WTC11 (cell line): ENCODE measurements around the gene CLEC17A. TPM values are rescaled to one million over a fixed set of nuclear protein-coding genes. Genes with fewer than 3 reads are reported as not detected.
"Not testable (repeated sequence)": the region's sequence is repeated elsewhere in the genome, so short reads cannot be mapped to it uniquely, and the experiment has no call there.

Source experiments
- ATAC-seq: fragments of 200-7000 bp; cut with Tn5 transposase; 2 replicates; pipeline ENCODE4 v1.10.0; 2021; ENCODE audit warnings: mild to moderate bottlenecking, moderate library complexity
- CTCF ChIA-PET: fragments of 300-600 bp; sonication (Branson Sonifier 250); formaldehyde crosslinking; loops from one replicate; lab custom pipeline; 2021; ENCODE audit warnings: antibody characterized with exemption; lab: Charles Lee
- POLR2A ChIA-PET: fragments of 350-600 bp; sonication (Branson Sonifier 250); formaldehyde crosslinking; loops from one replicate; lab custom pipeline; 2021; ENCODE audit warnings: antibody characterized with exemption; lab: Charles Lee
- DNase-seq: peaks from one replicate; pipeline ENCODE4 v3.0.0; 2021; ENCODE audit warnings: low spot score
- H3K27ac Mint-ChIP-seq: 2 replicates; pipeline ENCODE4 v1.8.0; 2021; ENCODE audit warnings: mixed read lengths
- H3K27me3 Mint-ChIP-seq: 2 replicates; pipeline ENCODE4 v1.8.0; 2021; ENCODE audit warnings: low read depth, mild to moderate bottlenecking, moderate library complexity, mixed read lengths
- H3K36me3 Mint-ChIP-seq: 2 replicates; pipeline ENCODE4 v1.8.0; 2021; ENCODE audit warnings: mixed read lengths
- H3K4me1 Mint-ChIP-seq: 2 replicates; pipeline ENCODE4 v1.8.0; 2022; ENCODE audit warnings: mixed read lengths
- H3K4me3 Mint-ChIP-seq: 2 replicates; pipeline ENCODE4 v1.8.0; 2021; ENCODE audit warnings: mild to moderate bottlenecking, moderate library complexity, mixed read lengths
- H3K9me3 Mint-ChIP-seq: 2 replicates; pipeline ENCODE4 v1.8.0; 2021; ENCODE audit warnings: mixed read lengths
- ATF1 ChIP-seq: sonication (generic); formaldehyde crosslinking; IDR thresholded peaks from 2 replicates; pipeline ENCODE4 v1.8.1; 2023; ENCODE audit warnings: mild to moderate bottlenecking, moderate library complexity, missing genetic modification reagents
- EMX1 ChIP-seq: fragments of 250-450 bp; sonication (Bioruptor Pico); IDR thresholded peaks from 2 replicates; pipeline ENCODE4 v1.8.0; 2021; ENCODE audit warnings: mild to moderate bottlenecking
- FOXK1 ChIP-seq: sonication (generic); formaldehyde crosslinking; IDR thresholded peaks from 2 replicates; pipeline ENCODE4 v1.8.0; 2022; ENCODE audit warnings: mild to moderate bottlenecking, moderate library complexity, missing genetic modification reagents
- FOXP1 ChIP-seq: sonication (generic); formaldehyde crosslinking; IDR thresholded peaks from 2 replicates; pipeline ENCODE4 v1.8.0; 2022; ENCODE audit warnings: missing genetic modification reagents, mild to moderate bottlenecking, moderate library complexity, borderline replicate concordance
- JAZF1 ChIP-seq: fragments of 250-450 bp; sonication (Bioruptor Pico); IDR thresholded peaks from 2 replicates; pipeline ENCODE4 v1.9.0; 2021; ENCODE audit warnings: moderate library complexity, mild to moderate bottlenecking, inconsistent platforms
- NFYB ChIP-seq: sonication (generic); formaldehyde crosslinking; conservative IDR thresholded peaks from 2 replicates; pipeline ENCODE4 v1.8.0; 2022; ENCODE audit warnings: low read depth, missing genetic modification reagents
- NR2C2 ChIP-seq: sonication (generic); formaldehyde crosslinking; IDR thresholded peaks from 2 replicates; pipeline ENCODE4 v1.8.0; 2022; ENCODE audit warnings: mild to moderate bottlenecking, missing genetic modification reagents
- SMAD3 ChIP-seq: sonication (generic); formaldehyde crosslinking; IDR thresholded peaks from 2 replicates; pipeline ENCODE4 v1.8.0; 2022; ENCODE audit warnings: missing genetic modification reagents, mild to moderate bottlenecking, borderline replicate concordance
- TCF7 ChIP-seq: sonication (generic); formaldehyde crosslinking; IDR thresholded peaks from 2 replicates; pipeline ENCODE4 v1.8.0; 2022; ENCODE audit warnings: mild to moderate bottlenecking, low read depth, missing genetic modification reagents, moderate library complexity
- USF1 ChIP-seq: sonication (generic); formaldehyde crosslinking; IDR thresholded peaks from 2 replicates; pipeline ENCODE4 v1.8.0; 2022; ENCODE audit warnings: mild to moderate bottlenecking, missing genetic modification reagents
- ZNF121 ChIP-seq: sonication (generic); formaldehyde crosslinking; IDR thresholded peaks from 2 replicates; pipeline ENCODE4 v1.8.0; 2023; ENCODE audit warnings: missing genetic modification reagents
- ZNF423 ChIP-seq: fragments of 250-450 bp; sonication (Bioruptor Pico); IDR thresholded peaks from 2 replicates; pipeline ENCODE4 v2.1.2; 2022; ENCODE audit warnings: mild to moderate bottlenecking, moderate library complexity
- ZNF532 ChIP-seq: fragments of 250-450 bp; sonication (Bioruptor Pico); IDR thresholded peaks from 2 replicates; pipeline ENCODE4 v1.9.0; 2021; ENCODE audit warnings: mild to moderate bottlenecking, borderline replicate concordance
- total RNA-seq: library from RNA; stranded (reverse); gene quantifications from 3 replicates; pipeline ENCODE4 v1.2.3, GENCODE V29; 2021
- TF ChIP-seq, protein P1 (sequence below): sonication (generic); formaldehyde crosslinking; conservative IDR thresholded peaks from 2 replicates; pipeline ENCODE4 v1.8.1; 2022; ENCODE audit warnings: mild to moderate bottlenecking, missing genetic modification reagents
- TF ChIP-seq, protein P2 (sequence below): fragments of 250-450 bp; sonication (Bioruptor Pico); IDR thresholded peaks from 2 replicates; pipeline ENCODE4 v1.9.0; 2021; ENCODE audit warnings: moderate library complexity, mild to moderate bottlenecking, inconsistent platforms, borderline replicate concordance
- TF ChIP-seq, protein P3 (sequence below): sonication (generic); formaldehyde crosslinking; IDR thresholded peaks from 2 replicates; pipeline ENCODE4 v1.8.1; 2023; ENCODE audit warnings: mild to moderate bottlenecking, moderate library complexity, missing genetic modification reagents
- TF ChIP-seq, protein P4 (sequence below): sonication (generic); formaldehyde crosslinking; IDR thresholded peaks from 2 replicates; pipeline ENCODE4 v1.8.0; 2023; ENCODE audit warnings: mild to moderate bottlenecking, missing genetic modification reagents
- TF ChIP-seq, protein P5 (sequence below): sonication (generic); formaldehyde crosslinking; IDR thresholded peaks from 2 replicates; pipeline ENCODE4 v1.8.1; 2022; ENCODE audit warnings: low read depth, mild to moderate bottlenecking, moderate library complexity, missing genetic modification reagents, borderline replicate concordance

The CLEC17A gene
- total RNA-seq, 1 experiment from 2014 or later = not detected

DNA sequence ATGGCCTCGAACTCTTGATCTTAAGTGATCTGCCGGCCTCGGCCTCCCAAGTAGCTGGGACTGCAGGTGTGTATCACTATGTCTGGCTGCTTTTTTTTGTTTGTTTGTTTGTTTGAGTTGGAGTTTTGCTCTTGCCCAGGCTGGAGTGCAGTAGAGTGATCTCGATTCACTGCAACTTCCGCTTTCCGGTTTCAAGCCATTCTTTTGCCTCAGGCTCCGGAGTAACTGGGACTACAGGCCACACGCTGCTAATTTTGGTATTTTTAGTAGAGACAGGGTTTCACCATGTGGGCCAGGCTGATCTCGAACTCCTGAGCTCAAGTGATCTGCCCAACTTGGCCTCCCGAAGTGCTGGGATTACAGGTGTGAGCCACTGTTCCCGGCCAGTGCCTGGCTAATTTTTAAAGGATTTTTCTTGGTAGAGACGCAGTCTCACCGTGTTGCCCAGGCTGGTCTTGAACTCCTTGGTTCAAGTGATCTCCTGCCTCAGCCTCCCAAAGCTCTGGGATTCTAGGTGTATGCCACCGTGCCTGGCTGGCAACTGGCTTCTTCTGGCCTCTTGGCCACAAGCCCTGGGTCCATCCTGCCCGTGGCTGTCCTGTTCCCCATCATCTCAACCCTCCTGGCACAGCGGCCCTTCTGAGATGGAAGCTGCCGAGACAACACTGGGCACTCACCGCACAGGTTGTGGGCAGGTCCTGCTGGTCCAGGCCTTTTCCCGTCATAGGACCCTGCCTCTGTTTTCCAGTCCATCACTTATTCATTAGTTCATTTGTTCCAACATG, 42.0 kb upstream of the CLEC17A start:
- Mint-ChIP-seq H3K9me3 (no peaks in the 10 kb centered on the region), H3K4me3 (no peak overlapping the region), H3K4me1 (peaks cover 13% of the 10 kb centered on the region), H3K36me3 (no peaks in the 10 kb centered on the region), H3K27ac (peak overlapping the region; percentile 60), H3K27me3 (no peaks in the 10 kb centered on the region)
- no peak for DNase-seq
- no peak for ATAC-seq
- ChIA-PET CTCF (interaction anchor here (0.6 kb wide), 1 partner anchor 462 kb away, joined by 3 read pairs; no protein-coding TSS in a partner anchor), POLR2A (no interaction called here)
- TF ChIP-seq, protein P1, sequence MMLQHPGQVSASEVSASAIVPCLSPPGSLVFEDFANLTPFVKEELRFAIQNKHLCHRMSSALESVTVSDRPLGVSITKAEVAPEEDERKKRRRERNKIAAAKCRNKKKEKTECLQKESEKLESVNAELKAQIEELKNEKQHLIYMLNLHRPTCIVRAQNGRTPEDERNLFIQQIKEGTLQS = no peak
- TF ChIP-seq JAZF1 (CRISPR knock-in tag) = no peak
- TF ChIP-seq, protein P2, sequence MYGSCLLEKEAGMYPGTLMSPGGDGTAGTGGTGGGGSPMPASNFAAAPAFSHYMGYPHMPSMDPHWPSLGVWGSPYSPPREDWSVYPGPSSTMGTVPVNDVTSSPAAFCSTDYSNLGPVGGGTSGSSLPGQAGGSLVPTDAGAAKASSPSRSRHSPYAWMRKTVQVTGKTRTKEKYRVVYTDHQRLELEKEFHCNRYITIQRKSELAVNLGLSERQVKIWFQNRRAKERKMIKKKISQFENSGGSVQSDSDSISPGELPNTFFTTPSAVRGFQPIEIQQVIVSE (CRISPR knock-in tag) = no peak
- TF ChIP-seq SMAD3 = no peak
- TF ChIP-seq EMX1 (CRISPR knock-in tag) = no peak
- TF ChIP-seq USF1 = no peak
- no peak for TF ChIP-seq FOXP1 (CRISPR knock-in tag)
- no peak for TF ChIP-seq ZNF423 (CRISPR knock-in tag)
- TF ChIP-seq, protein P3, sequence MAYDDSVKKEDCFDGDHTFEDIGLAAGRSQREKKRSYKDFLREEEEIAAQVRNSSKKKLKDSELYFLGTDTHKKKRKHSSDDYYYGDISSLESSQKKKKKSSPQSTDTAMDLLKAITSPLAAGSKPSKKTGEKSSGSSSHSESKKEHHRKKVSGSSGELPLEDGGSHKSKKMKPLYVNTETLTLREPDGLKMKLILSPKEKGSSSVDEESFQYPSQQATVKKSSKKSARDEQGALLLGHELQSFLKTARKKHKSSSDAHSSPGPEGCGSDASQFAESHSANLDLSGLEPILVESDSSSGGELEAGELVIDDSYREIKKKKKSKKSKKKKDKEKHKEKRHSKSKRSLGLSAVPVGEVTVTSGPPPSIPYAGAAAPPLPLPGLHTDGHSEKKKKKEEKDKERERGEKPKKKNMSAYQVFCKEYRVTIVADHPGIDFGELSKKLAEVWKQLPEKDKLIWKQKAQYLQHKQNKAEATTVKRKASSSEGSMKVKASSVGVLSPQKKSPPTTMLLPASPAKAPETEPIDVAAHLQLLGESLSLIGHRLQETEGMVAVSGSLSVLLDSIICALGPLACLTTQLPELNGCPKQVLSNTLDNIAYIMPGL (CRISPR knock-in tag) = no peak
- TF ChIP-seq ATF1 (CRISPR knock-in tag) = no peak

DNA sequence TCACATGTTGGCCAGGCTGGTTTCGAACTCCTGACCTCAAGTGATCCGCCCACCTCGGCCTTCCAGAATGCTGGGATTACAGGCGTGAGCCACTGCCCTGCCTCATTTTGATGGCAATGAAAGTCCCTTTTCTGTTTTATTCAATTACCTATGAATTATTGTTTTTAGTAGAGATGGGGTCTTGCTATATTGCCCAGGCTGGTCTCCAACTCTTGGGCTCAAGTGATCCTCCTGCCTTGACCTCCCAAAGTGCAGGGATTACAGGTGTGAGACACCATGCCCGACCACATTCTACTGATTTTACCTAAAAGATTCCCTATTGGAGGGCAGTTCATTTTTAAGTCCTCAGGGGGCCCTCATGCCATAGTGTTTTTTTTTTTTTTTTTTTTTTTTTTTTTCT, 40.9 kb upstream of the CLEC17A start:
- not testable (repeated sequence) for H3K4me1 Mint-ChIP-seq, H3K36me3 Mint-ChIP-seq, H3K9me3 Mint-ChIP-seq, H3K27ac Mint-ChIP-seq, ATAC-seq, DNase-seq, H3K4me3 Mint-ChIP-seq, H3K27me3 Mint-ChIP-seq
- TF ChIP-seq ZNF121 (CRISPR knock-in tag) = peak; percentile 86; the same call in 1 of the 2 replicates
- POLR2A ChIA-PET = interaction anchor here (1.4 kb wide), 1 partner anchor 24 kb away, joined by 4 read pairs; the partner anchor contains the start of gene DNAJB1
- CTCF ChIA-PET = interaction anchor here (1.4 kb wide), 1 partner anchor 15 kb away, joined by 18 read pairs; no protein-coding TSS in a partner anchor

GRCh38 chr19:14542711-14543328, 40.1 kb upstream of the CLEC17A start:
- ATAC-seq = peak; percentile 76
- Mint-ChIP-seq H3K27ac (no peak overlapping the region), H3K4me1 (peaks cover 6% of the 10 kb centered on the region)

More at GRCh38 chr19:14542711-14543328, 40.1 kb upstream of the CLEC17A start:
- Mint-ChIP-seq H3K27me3 (no peaks in the 10 kb centered on the region), H3K4me3 (no peak overlapping the region), H3K36me3 (no peaks in the 10 kb centered on the region), H3K9me3 (no peaks in the 10 kb centered on the region)
- POLR2A ChIA-PET = interaction anchor here (1.4 kb wide), 1 partner anchor 25 kb away, joined by 4 read pairs; the partner anchor contains the start of gene DNAJB1
- DNase-seq = no peak
- CTCF ChIA-PET = interaction anchor here (0.6 to 1.4 kb wide), 5 partner anchors 9 to 137 kb away, joined by 3 to 18 read pairs (median 6); no protein-coding TSS in a partner anchor
- TF ChIP-seq NR2C2 (CRISPR knock-in tag) = no peak
- no peak for TF ChIP-seq FOXK1
- TF ChIP-seq, protein P4, sequence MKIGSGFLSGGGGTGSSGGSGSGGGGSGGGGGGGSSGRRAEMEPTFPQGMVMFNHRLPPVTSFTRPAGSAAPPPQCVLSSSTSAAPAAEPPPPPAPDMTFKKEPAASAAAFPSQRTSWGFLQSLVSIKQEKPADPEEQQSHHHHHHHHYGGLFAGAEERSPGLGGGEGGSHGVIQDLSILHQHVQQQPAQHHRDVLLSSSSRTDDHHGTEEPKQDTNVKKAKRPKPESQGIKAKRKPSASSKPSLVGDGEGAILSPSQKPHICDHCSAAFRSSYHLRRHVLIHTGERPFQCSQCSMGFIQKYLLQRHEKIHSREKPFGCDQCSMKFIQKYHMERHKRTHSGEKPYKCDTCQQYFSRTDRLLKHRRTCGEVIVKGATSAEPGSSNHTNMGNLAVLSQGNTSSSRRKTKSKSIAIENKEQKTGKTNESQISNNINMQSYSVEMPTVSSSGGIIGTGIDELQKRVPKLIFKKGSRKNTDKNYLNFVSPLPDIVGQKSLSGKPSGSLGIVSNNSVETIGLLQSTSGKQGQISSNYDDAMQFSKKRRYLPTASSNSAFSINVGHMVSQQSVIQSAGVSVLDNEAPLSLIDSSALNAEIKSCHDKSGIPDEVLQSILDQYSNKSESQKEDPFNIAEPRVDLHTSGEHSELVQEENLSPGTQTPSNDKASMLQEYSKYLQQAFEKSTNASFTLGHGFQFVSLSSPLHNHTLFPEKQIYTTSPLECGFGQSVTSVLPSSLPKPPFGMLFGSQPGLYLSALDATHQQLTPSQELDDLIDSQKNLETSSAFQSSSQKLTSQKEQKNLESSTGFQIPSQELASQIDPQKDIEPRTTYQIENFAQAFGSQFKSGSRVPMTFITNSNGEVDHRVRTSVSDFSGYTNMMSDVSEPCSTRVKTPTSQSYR (CRISPR knock-in tag) = no peak
- no peak for TF ChIP-seq NFYB
- TF ChIP-seq TCF7 (CRISPR knock-in tag) = no peak
- TF ChIP-seq, protein P5, sequence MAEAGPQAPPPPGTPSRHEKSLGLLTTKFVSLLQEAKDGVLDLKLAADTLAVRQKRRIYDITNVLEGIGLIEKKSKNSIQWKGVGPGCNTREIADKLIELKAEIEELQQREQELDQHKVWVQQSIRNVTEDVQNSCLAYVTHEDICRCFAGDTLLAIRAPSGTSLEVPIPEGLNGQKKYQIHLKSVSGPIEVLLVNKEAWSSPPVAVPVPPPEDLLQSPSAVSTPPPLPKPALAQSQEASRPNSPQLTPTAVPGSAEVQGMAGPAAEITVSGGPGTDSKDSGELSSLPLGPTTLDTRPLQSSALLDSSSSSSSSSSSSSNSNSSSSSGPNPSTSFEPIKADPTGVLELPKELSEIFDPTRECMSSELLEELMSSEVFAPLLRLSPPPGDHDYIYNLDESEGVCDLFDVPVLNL (CRISPR knock-in tag) = no peak
- no peak for TF ChIP-seq ZNF532
